HEK293 (cell line): ENCODE data around the gene FSTL4.

Experiments
- EGR2 ChIP-seq: fragments of 450-650 bp; formaldehyde crosslinking; IDR thresholded peaks from 2 replicates; pipeline ENCODE4 v1.5.1; 2016; ENCODE audit warnings: low read depth, missing biosample characterization, missing genetic modification characterization
- GLI2 ChIP-seq: fragments of 450-650 bp; formaldehyde crosslinking; IDR thresholded peaks from 2 replicates; pipeline ENCODE4; 2017; ENCODE audit warnings: missing biosample characterization, missing genetic modification characterization, low read depth, borderline replicate concordance
- GLIS1 ChIP-seq: fragments of 450-650 bp; formaldehyde crosslinking; IDR thresholded peaks from 2 replicates; pipeline ENCODE4 v1.5.1; 2016; ENCODE audit warnings: missing biosample characterization, missing genetic modification characterization
- INSM2 ChIP-seq: fragments of 450-650 bp; formaldehyde crosslinking; IDR thresholded peaks from 2 replicates; pipeline ENCODE4 v1.5.1; 2016; ENCODE audit warnings: missing biosample characterization, missing genetic modification characterization
- KLF1 ChIP-seq: fragments of 450-650 bp; formaldehyde crosslinking; IDR thresholded peaks from 2 replicates; pipeline ENCODE4 v1.5.1; 2016; ENCODE audit warnings: missing biosample characterization, missing genetic modification characterization
- KLF17 ChIP-seq: fragments of 450-650 bp; formaldehyde crosslinking; IDR thresholded peaks from 2 replicates; pipeline ENCODE4 v1.5.1; 2016; ENCODE audit warnings: missing biosample characterization, missing genetic modification characterization
- OSR2 ChIP-seq: fragments of 450-650 bp; formaldehyde crosslinking; IDR thresholded peaks from 2 replicates; pipeline ENCODE4 v1.5.1; 2016; ENCODE audit warnings: missing biosample characterization, missing genetic modification characterization
- PRDM4 ChIP-seq: fragments of 450-650 bp; formaldehyde crosslinking; IDR thresholded peaks from 2 replicates; pipeline ENCODE4 v1.5.1; 2017; ENCODE audit warnings: missing biosample characterization, missing genetic modification characterization
- SCRT2 ChIP-seq: fragments of 450-650 bp; formaldehyde crosslinking; IDR thresholded peaks from 2 replicates; pipeline ENCODE4 v1.5.1; 2016; ENCODE audit warnings: missing biosample characterization, missing genetic modification characterization
- SP3 ChIP-seq: fragments of 450-650 bp; formaldehyde crosslinking; IDR thresholded peaks from 2 replicates; pipeline ENCODE4 v1.5.1; 2016; ENCODE audit warnings: missing biosample characterization, missing genetic modification characterization
- TCF7L2 ChIP-seq: IDR thresholded peaks from 2 replicates; pipeline ENCODE4 v1.6.1; 2011; ENCODE audit warnings: low read depth, mild to moderate bottlenecking, inconsistent platforms, low read length, moderate library complexity, borderline replicate concordance
- YY2 ChIP-seq: fragments of 450-650 bp; formaldehyde crosslinking; IDR thresholded peaks from 2 replicates; pipeline ENCODE4 v1.5.1; 2016; ENCODE audit warnings: missing biosample characterization, missing genetic modification characterization
- ZBTB1 ChIP-seq: fragments of 450-650 bp; formaldehyde crosslinking; IDR thresholded peaks from 2 replicates; pipeline ENCODE4 v1.5.1; 2016; ENCODE audit warnings: missing biosample characterization, missing genetic modification characterization
- ZBTB8A ChIP-seq: fragments of 450-650 bp; formaldehyde crosslinking; IDR thresholded peaks from 2 replicates; pipeline ENCODE4 v1.5.1; 2016; ENCODE audit warnings: missing biosample characterization, missing genetic modification characterization
- ZEB2 ChIP-seq: fragments of 450-650 bp; formaldehyde crosslinking; IDR thresholded peaks from 2 replicates; pipeline ENCODE4 v1.5.1; 2016; ENCODE audit warnings: missing biosample characterization, missing genetic modification characterization
- ZNF10 ChIP-seq: fragments of 450-650 bp; formaldehyde crosslinking; IDR thresholded peaks from 2 replicates; pipeline ENCODE4 v1.5.1; 2017; ENCODE audit warnings: missing biosample characterization, missing genetic modification characterization
- ZNF18 ChIP-seq: fragments of 450-650 bp; formaldehyde crosslinking; IDR thresholded peaks from 2 replicates; pipeline ENCODE4 v1.5.1; 2016; ENCODE audit warnings: missing biosample characterization, missing genetic modification characterization
- ZNF239 ChIP-seq: fragments of 450-650 bp; formaldehyde crosslinking; IDR thresholded peaks from 2 replicates; pipeline ENCODE4 v1.5.1; 2016; ENCODE audit warnings: missing biosample characterization, missing genetic modification characterization
- ZNF366 ChIP-seq: fragments of 450-650 bp; formaldehyde crosslinking; conservative IDR thresholded peaks from 2 replicates; pipeline ENCODE4 v1.5.1; 2016; ENCODE audit warnings: missing biosample characterization, missing genetic modification characterization
- ZNF394 ChIP-seq: fragments of 450-650 bp; formaldehyde crosslinking; IDR thresholded peaks from 2 replicates; pipeline ENCODE4 v1.5.1; 2016; ENCODE audit warnings: missing biosample characterization, missing genetic modification characterization, mild to moderate bottlenecking, moderate library complexity, borderline replicate concordance
- ZNF48 ChIP-seq: fragments of 450-650 bp; formaldehyde crosslinking; IDR thresholded peaks from 2 replicates; pipeline ENCODE4 v1.5.1; 2016; ENCODE audit warnings: missing biosample characterization, missing genetic modification characterization
- ZNF488 ChIP-seq: fragments of 450-650 bp; formaldehyde crosslinking; IDR thresholded peaks from 2 replicates; pipeline ENCODE4 v1.5.1; 2016; ENCODE audit warnings: missing biosample characterization, missing genetic modification characterization
- ZNF558 ChIP-seq: fragments of 450-650 bp; formaldehyde crosslinking; IDR thresholded peaks from 2 replicates; pipeline ENCODE4 v1.5.1; 2016; ENCODE audit warnings: missing biosample characterization, missing genetic modification characterization
- ZNF560 ChIP-seq: fragments of 450-650 bp; formaldehyde crosslinking; IDR thresholded peaks from 2 replicates; pipeline ENCODE4 v1.5.1; 2017; ENCODE audit warnings: missing biosample characterization, missing genetic modification characterization, borderline replicate concordance
- ZNF580 ChIP-seq: fragments of 450-650 bp; formaldehyde crosslinking; IDR thresholded peaks from 2 replicates; pipeline ENCODE4 v1.5.1; 2016; ENCODE audit warnings: missing biosample characterization, missing genetic modification characterization
- ZNF596 ChIP-seq: fragments of 450-650 bp; IDR thresholded peaks from 2 replicates; pipeline ENCODE4 v1.5.0; 2018; ENCODE audit warnings: missing biosample characterization, mild to moderate bottlenecking, missing genetic modification characterization, moderate library complexity
- ZNF600 ChIP-seq: fragments of 450-650 bp; formaldehyde crosslinking; IDR thresholded peaks from 2 replicates; pipeline ENCODE4 v1.5.1; 2016; ENCODE audit warnings: missing biosample characterization, missing genetic modification characterization
- ZNF692 ChIP-seq: fragments of 450-650 bp; formaldehyde crosslinking; IDR thresholded peaks from 2 replicates; pipeline ENCODE4 v1.5.1; 2016; ENCODE audit warnings: missing biosample characterization, missing genetic modification characterization
- ZNF701 ChIP-seq: fragments of 450-650 bp; formaldehyde crosslinking; IDR thresholded peaks from 2 replicates; pipeline ENCODE4 v1.5.1; 2016; ENCODE audit warnings: missing biosample characterization, missing genetic modification characterization
- ZNF792 ChIP-seq: fragments of 450-650 bp; formaldehyde crosslinking; IDR thresholded peaks from 2 replicates; pipeline ENCODE4 v1.5.1; 2016; ENCODE audit warnings: missing biosample characterization, missing genetic modification characterization
- ZSCAN5A ChIP-seq: fragments of 450-650 bp; formaldehyde crosslinking; IDR thresholded peaks from 2 replicates; pipeline ENCODE4 v1.5.1; 2016; ENCODE audit warnings: missing biosample characterization, missing genetic modification characterization

FSTL4 gene

GRCh38 chr5:133274597-133274935 lies 337.8 kb downstream of the FSTL4 start (continued):
- TF ChIP-seq GLI2 (tag by site-specific recombination) (peak; percentile 88), ZBTB8A (tag by site-specific recombination) (peak; percentile 28; the same call in 1 of the 2 replicates), ZNF560 (tag by site-specific recombination) (no peak), EGR2 (peak; percentile 31; the same call in 1 of the 2 replicates), GLIS1 (tag by site-specific recombination) (peak; percentile 93), ZNF10 (0 out of 2 replicates have a peak, but pooled peaks have one; percentile 9), ZNF488 (tag by site-specific recombination) (peak; percentile 89), KLF17 (peak; percentile 96), SP3 (no peak), ZNF701 (no peak), TCF7L2 (no peak), ZNF558 (tag by site-specific recombination) (no peak), OSR2 (tag by site-specific recombination) (peak; percentile 92), ZNF792 (tag by site-specific recombination) (peak; percentile 95), INSM2 (tag by site-specific recombination) (peak; percentile 95), ZNF600 (peak; percentile 60; the same call in 1 of the 2 replicates), ZEB2 (peak; percentile 79), ZNF394 (peak; percentile 62; the same call in 1 of the 2 replicates), ZBTB1 (tag by site-specific recombination) (peak; percentile 58; the same call in 1 of the 2 replicates), ZNF48 (no peak), ZSCAN5A (tag by site-specific recombination) (no peak), YY2 (tag by site-specific recombination) (no peak), ZNF18 (peak; percentile 91), ZNF580 (tag by site-specific recombination) (0 out of 2 replicates have a peak, but pooled peaks have one; percentile 14), KLF1 (peak; percentile 95), ZNF596 (tag by site-specific recombination) (no peak), PRDM4 (peak; percentile 88), ZNF692 (tag by site-specific recombination) (peak; percentile 41; the same call in 1 of the 2 replicates), ZNF366 (tag by site-specific recombination) (peak; percentile 60), ZNF239 (tag by site-specific recombination) (no peak), SCRT2 (tag by site-specific recombination) (peak; percentile 25; the same call in 1 of the 2 replicates)
